HL-60/S4 (cell line): ENCODE data around the gene WDR11.

Experiments used
- in situ Hi-C: fragments of 300-500 bp; cut with MboI; formaldehyde crosslinking; loops from 2 replicates; pipeline ENCODE4 v1.14.3; 2022; ENCODE audit warnings: low sequenced_read_pairs

The WDR11 gene

DNA sequence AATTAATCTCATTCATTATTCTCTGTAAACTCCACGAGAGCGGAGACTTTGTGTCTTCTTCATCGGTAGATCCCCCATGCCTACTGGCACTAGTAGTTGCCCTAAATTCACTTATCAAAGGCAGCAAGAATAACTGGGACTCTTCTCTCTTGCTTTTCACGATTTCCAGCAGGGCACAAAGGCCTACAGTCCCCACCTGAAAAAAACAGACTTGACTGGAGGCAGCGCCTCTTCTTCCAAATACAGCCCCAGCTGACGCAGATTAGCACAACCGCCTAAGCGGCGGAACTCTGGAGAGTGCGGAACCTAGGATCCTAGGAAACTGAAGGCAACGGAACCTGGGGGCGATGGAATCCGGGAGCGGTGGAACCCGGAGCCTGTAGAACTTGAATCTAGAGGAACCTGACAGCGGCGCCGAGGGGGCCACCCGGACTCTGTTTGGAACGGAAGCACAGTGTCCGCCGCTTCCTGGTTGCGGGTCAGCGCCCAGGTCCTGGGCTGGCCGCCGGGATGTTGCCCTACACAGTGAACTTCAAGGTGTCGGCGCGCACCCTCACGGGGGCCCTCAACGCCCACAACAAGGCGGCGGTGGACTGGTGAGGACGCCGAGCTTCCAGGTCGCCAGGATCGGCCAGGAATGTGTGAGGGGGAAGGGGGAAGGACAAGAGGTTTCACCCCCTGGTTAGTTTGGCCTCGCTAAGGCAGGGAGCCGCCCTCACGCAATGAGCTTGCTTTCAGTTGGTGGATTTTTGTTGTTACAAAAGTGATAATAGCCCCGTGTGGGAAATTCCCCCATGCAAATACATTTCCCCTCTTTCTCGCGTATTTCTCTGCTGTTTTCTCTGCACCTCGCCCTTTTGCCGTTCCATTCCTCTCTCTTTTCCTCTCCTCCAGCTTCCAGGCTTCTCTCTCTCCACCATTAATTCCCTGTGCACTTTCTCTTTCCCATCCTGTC is at the start of gene WDR11:
TSS of gene WDR11 (plus strand) at position 452 of the 955 bp plus-strand sequence. CDS start at position 511, 59 bp downstream.
- in situ Hi-C loops, result no loop called here

DNA sequence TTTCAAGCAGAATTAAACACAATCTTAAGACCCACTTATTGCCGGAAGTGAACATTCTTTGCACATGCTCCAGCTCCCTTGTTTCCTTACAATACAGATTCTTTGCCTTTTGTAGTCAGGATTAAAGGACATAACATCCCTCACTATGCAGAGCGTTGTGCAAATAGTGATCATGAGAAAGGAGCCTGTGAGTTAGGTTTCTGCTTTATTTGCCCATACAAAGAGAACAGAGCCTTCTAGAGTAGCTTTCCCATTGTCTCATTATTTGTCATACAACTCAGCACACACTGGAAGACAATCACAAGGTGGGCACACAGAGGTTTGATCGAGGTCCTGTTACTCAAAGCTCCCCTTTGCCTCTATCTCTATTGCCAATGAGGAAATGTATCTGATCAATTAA is 48.2 kb upstream of the WDR11 start:
- in situ Hi-C loops, result no loop called here

DNA sequence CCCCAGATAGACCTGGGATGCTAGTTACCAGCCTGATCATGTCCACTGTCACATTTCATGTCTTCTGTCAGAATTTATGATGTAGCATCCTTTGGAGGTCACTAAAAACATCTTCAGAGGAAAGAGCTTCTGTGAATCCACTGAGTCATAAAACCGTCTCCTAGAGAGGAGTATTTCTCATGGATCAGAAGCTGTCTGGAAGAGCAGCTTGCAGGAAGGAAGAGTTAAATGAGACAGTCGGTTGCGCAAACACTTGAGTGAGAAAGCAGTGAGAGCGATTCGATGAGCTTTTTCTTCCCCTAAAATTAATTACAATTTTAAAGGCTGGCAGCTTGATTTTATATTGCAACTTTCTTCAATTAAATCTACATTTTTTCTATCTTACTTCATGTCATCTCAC is 47.2 kb upstream of the WDR11 start:
- in situ Hi-C loops, result no loop called here

GRCh38 chr10:120805014-120805812 is 45.9 kb upstream of the WDR11 start:
- in situ Hi-C loops, result no loop called here

- in situ Hi-C loops, result no loop called here
These were observed 45.1 kb upstream of the WDR11 start for GRCh38 chr10:120806081-120806480.

DNA sequence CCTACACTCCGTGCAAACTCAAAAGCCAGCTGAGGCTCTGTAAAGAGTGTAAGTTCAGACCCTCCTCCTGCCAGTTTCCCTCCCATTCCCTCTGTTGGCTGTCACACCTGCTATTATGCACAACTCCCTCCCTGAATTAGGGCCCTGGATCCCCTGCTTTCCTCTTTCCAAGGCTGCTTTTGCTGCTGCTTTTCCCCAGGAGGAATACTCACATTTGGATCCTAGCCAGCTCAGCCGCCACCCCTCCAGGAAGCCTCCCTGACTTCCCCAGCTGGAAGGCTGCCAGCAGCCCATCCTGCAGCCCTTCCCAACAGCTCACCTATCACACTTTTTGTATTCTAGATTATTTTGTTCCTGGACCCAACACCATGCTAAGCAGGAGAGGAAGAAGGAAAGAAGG is 40.9 kb upstream of the WDR11 start:
- in situ Hi-C loops, result no loop called here

DNA sequence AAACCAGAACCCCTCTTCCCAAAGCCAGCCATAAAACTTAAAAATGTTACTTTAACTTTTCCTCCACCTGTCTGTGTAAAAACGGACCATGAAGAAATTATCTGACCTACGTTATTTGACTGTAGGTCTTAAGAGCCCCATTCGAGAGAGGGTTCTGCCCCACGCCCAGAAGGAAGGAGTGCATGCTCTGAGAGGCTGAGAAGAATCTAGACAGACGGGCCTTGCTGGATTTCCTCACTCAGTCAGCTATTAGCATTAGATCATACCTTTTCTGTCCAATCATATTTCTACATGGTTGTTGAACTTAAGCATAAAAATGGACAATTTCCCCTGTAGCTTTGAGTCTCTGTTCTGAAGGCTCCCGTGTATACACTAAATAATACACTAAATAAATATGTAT is 38.1 kb upstream of the WDR11 start:
- in situ Hi-C loops, result no loop called here

DNA sequence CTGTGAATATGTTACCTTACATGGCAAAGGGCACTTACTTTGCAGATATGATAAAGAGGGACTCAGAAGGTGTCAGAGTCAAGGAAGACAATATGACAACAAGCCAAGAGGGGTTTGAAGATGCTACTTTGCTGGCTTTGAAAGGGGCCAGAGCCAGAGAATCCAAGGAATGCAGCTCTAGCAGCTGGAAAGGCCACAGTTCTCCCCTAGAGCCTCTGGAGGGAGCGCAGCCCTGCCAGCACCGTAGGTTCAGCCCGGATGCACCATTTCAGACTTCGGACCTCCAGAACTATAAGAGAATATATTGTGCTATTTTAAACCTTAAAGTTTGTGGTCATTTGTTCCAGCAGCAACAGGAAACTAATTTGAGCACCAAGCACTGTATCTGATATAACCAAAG is 32.9 kb upstream of the WDR11 start:
- in situ Hi-C loops, result no loop called here

DNA sequence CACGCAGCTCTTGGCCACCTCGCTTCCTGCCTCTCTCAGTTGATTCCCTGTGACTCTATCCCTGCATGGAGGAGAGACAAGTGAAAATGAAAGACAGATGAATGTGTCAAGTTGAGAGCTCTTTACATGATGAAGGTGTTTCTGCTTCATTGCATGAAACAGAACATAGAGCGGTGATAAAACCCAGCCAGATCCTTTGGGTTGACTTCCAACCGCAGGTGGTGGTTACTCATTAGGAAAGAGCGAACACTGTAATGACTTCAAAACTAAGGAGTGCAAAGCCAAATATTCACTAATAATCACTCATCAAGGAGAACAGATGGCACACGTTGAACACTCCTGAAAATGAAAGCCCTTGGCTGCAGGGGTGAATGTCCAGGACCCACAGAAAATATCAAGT is 31.8 kb upstream of the WDR11 start:
- in situ Hi-C loops, result no loop called here

DNA sequence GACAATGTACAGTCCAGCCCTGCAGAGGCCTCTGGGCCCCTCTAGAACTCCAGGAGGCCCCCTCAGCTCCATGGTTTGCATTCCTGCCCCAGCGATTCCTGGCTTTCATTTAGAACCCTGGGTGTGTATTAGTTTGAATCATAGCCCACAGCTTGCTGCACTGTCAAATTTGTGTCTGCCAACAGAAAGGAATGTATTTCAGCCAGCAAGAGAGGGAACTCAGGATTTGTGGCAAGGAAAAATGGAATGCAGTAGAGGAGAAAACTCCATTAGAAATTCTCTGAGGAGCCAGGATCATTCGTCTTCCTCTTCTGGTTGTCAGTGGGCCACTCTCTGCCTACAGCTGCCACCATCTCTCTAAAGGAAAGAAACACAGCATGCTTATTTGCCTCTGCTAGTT is 27.9 kb upstream of the WDR11 start:
- in situ Hi-C loops, result no loop called here

DNA sequence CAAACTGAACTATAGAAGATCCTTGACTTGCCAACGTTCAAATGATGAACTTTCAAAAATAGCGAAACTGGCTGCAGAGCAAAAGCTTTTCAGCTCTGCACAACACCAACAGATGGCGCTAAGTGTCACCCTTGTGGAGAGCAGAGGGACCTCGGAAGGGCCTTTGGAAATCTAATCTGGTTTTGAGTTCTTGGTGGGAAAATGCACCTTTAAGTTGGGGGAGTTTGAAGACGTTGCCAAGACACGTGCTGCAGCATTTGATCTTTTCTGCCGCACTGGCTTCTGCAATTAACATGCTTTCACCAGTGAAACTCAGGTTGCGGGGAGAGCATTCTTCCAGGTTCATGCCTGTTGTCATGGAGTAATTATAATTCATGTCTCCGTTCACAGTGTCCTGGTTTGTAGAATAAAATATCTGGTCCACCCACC is 26.3 kb upstream of the WDR11 start:
- in situ Hi-C loops, result no loop called here

DNA sequence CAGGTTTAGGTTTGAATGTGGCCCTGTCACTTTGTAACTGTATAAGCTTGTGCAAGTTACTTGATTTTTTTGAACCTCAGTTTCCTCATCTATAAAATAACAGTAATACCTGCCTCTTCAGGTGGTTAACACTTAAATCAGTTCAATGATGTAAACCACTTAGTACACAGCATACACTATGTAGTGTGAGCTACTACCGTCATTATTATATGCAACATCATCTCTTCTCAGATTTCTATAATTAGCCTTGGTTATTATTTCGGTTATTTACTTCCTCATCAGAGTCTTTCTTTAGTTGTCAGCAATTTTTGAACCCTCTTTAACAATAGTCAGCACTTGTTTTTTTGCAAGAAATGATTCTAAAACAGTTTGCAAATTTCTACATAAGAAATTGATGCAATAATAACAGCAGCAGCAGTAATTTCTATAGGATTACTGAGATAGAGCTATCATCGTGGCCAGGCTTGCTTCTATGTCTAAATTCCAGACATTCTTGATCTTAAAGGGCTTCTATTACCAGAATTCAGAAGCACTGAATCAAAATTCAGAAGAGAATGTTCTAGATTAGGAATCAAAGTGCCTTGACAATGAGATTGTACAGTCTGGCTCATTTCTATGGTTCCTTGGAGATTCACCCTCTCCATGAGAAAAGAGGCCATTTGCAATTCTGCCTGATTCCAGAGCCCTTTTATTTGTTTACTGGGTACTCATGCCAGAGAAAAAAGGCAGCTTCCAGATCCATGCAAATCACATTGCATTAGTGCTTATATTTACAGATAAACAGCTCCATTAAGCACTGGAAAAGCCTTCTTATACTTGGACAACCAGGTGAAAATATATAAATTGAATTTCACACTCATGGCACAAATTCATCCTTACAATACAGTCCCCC is 25.0 kb upstream of the WDR11 start:
- in situ Hi-C loops, result no loop called here

- in situ Hi-C loops, result no loop called here
These were observed 23.8 kb upstream of the WDR11 start for GRCh38 chr10:120827251-120827875.

DNA sequence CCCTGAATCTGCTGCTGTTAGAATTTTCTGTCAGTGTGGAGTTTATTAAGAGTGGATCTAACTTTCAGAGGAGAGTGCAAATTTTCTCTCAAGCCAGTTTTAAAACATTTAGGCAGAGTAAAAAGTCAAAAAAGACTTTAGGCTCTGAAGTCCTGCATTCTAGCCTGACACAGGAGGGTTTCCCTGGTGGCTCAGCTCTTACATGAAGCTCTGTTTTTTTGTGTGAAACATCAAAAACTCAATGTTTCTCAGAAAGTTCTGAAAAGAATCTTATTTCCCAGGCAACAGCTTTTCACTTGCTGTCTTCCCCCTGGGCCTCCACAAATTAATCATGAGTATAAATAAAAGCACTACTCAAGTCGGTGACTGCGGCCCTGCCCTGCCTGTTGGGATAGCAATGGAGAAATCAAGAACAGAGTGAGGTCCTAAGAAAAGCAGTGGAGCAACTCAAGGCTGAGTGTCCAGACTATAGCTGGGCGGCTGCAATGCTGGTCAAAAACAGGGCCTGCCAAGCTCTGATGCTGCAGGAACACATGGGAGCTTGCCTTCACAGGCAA is 22.3 kb upstream of the WDR11 start:
- in situ Hi-C loops, result no loop called here

DNA sequence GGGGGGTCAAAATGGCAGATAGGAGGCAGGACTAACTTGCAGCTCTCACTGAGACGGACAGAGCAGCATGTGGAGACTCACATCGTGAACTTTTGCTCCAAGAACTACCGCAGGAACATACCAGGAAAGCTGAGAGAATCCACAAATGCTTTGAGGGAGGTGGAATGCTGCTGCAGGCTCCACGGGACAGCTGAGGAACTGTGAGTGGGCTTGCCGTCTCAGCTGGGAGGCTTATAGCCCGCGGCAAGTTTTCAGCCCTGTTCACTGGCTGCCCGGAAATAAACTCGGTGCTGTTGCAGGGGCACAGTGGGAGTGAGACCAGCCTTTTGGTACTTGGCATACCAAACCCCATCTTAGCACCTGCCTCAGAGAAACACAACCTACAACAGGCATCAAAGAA is 19.1 kb upstream of the WDR11 start:
- in situ Hi-C loops, result no loop called here

DNA sequence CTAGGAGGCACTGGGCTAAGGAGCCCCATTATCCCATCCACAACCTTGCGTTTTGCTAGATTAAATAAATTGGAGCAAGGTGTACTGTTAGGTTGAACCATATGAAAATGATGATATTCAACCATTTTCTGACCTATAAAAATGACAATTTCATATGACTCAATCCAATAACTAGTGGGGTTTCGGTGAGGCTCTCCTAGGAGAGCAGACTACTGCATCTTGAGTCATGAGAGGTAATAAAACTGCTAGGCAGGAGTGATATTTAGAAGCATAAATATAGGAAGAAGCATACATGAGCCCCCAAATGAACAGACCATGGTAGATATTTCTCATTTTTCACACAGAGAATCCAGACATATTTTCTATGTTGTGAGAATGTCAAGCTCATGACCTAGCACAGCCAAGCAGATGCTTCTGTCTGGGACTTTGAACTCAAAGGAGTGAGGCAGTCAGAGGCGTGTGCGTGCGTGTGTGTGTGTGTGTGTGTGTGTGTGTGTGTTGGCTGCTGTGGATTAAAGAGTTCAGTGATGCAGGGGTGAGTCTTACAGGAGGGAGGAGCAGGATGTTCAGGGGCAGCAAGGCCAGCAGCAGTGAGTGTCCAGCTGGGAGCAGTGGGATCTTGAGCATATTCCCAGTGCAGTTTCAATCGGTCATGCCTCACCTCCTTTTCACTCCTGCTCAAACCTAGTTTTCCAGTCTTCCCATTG is 17.8 kb upstream of the WDR11 start:
- in situ Hi-C loops, result no loop called here

GRCh38 chr10:120835603-120836002 is 15.6 kb upstream of the WDR11 start:
- in situ Hi-C loops, result no loop called here

- in situ Hi-C loops, result no loop called here
These were observed 12.2 kb upstream of the WDR11 start for GRCh38 chr10:120838941-120839340.

DNA sequence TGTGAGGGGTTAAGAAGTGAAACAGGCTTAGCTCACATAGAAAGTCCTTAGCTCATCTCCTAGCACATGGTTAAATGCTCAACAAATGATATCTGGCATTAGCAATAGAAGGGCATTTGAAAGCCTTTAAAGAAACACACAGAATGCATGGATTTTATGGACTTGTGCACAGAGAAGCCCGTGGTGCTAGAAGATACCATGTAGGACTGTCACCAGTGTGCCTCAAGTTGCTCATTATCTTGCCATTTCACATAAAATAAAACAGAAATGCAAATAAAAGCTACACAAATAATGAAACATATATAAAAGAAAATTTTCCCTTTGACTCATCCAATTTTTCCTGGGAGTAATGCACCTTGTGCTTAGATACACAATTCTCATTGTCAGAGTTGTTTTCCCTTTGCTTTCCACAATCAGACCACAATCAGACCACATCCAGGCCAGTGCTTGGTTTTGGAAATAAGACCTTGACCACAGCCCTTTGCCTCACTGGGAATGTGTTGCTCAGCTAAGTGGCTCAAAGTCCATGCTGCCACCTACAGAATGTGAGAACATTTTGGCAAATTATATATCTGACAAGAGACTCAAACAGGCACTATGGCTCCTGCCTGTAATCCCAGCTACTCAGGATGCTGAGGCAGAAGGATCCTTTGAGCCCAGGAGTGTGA is 9.5 kb upstream of the WDR11 start:
- in situ Hi-C loops, result no loop called here
